Left lung (tissue), 10 donors: ENCODE measurements around the gene HMGB2. TPM values are rescaled to one million over a fixed set of nuclear protein-coding genes. Genes with fewer than 3 reads are reported as not detected.

Experiments
- ATAC-seq: fragments of 200-7000 bp; cut with Tn5 transposase; one replicate; pipeline ENCODE4 v1.9.1; 2020; ENCODE audit warnings: moderate library complexity
- DNase-seq, 4 donors: peaks; one replicate each; pipeline ENCODE4 v3.0.0-alpha.2; 2013 to 2020
- H3K27ac ChIP-seq, 2 donors: fragments of 200-600 bp; sonication (generic) in 1 of 2; one replicate each; pipeline versions ENCODE4 v1.5.0 to v1.8.0; 2020 to 2021
- H3K27me3 ChIP-seq, 2 donors: fragments of 200-600 bp; sonication (generic) in 1 of 2; one replicate each; pipeline versions ENCODE4 v1.5.0 to v1.8.0; 2020 to 2021
- H3K36me3 ChIP-seq, 2 donors: fragments of 200-600 bp; sonication (generic) in 1 of 2; one replicate each; pipeline versions ENCODE4 v1.5.0 to v1.8.0; 2020 to 2021
- H3K4me1 ChIP-seq, 2 donors: fragments of 200-600 bp; one replicate each; pipeline ENCODE4 v1.8.0; 2021
- H3K4me3 ChIP-seq, 2 donors: fragments of 200-600 bp; sonication (generic) in 1 of 2; one replicate each; pipeline versions ENCODE4 v1.5.0 to v1.8.0; 2020 to 2021; ENCODE audit warnings: mild to moderate bottlenecking in 1 of 2
- H3K9me3 ChIP-seq, 2 donors: fragments of 200-600 bp; sonication (generic) in 1 of 2; one replicate each; pipeline versions ENCODE4 v1.5.0 to v1.8.0; 2020 to 2021
- CTCF ChIP-seq, 2 donors: fragments of 200-600 bp; sonication (generic) in 1 of 2; IDR thresholded peaks; one replicate each; pipeline versions ENCODE4 v1.5.0 to v1.8.0; 2021; ENCODE audit warnings: antibody characterized with exemption in 2 of 2
- intact Hi-C, 2 donors: fragments of 100-400 bp; cut with DNase I; formaldehyde crosslinking; loops; one replicate each; pipeline versions ENCODE4 v1.11.2 to v1.14.2; 2022
- polyA plus RNA-seq, 6 donors: library from polyadenylated mRNA; unstranded; fragments of 120-200 nt; gene quantifications; one replicate each; pipeline ENCODE4 v1.2.1, GENCODE V29; 2013; ENCODE audit not compliant: insufficient read length in 6 of 6
- total RNA-seq, 2 donors: library from RNA; stranded (reverse); fragmentation: NEBNext Ultra II Directional; extraction: Animal tissue kit (Norgen Biotek cat#: 25700); gene quantifications; one replicate each; pipeline ENCODE4 v1.2.1, GENCODE V29; 2021
- donor health status: DM: no; HTN: yes; CAD: no.
- donor health status: DM: no; HTN: no; CAD: no.

HMGB2 gene
- total and polyA plus RNA-seq, 8 donors: 47.7 to 571 (median 289) TPM

- intact Hi-C loops: no loop called here
These were observed 22.8 kb downstream of the HMGB2 start for GRCh38 chr4:173311368-173311767.

GRCh38 chr4:173307778-173308177 lies 26.4 kb downstream of the HMGB2 start:
- Histone ChIP-seq H3K27me3 (no peaks in the 10 kb centered on the region), H3K27ac (no peak overlapping the region), H3K36me3 (peaks cover 0 to 44% of the 10 kb centered on the region in 2 donors), H3K4me1 (no peaks in the 10 kb centered on the region), H3K4me3 (no peak overlapping the region), H3K9me3 (no peaks in the 10 kb centered on the region)
- ATAC-seq (no peak), DNase-seq (no peak)
- intact Hi-C loops: no loop called here
- no peak for TF ChIP-seq CTCF (IDR thresholded peaks at IDR 0.05)

More at GRCh38 chr4:173311368-173311767, 22.8 kb downstream of the HMGB2 start:
- Histone ChIP-seq H3K9me3 (no peaks in the 10 kb centered on the region), H3K36me3 (peaks cover 0 to 54% of the 10 kb centered on the region in 2 donors), H3K4me1 (no peaks in the 10 kb centered on the region), H3K4me3 (no peak overlapping the region), H3K27me3 (no peaks in the 10 kb centered on the region), H3K27ac (no peak overlapping the region)
- TF ChIP-seq CTCF (IDR thresholded peaks at IDR 0.05): no peak
- DNase-seq: no peak
- ATAC-seq: no peak

- TF ChIP-seq CTCF (IDR thresholded peaks at IDR 0.05): peak; percentile 58 to 60
- Histone ChIP-seq H3K4me1 (no peaks in the 10 kb centered on the region), H3K4me3 (no peak overlapping the region), H3K27me3 (no peaks in the 10 kb centered on the region), H3K27ac (no peak overlapping the region), H3K36me3 (peaks cover 0 to 14% of the 10 kb centered on the region in 2 donors), H3K9me3 (no peaks in the 10 kb centered on the region)
- DNase-seq (peak in 1 of 4 donors; percentile 27), ATAC-seq (peak; percentile 62)
- intact Hi-C loops: no loop called here
These were observed 32.5 kb downstream of the HMGB2 start for GRCh38 chr4:173301518-173302201.

GRCh38 chr4:173294444-173294843 lies 39.7 kb downstream of the HMGB2 start:
- peaks cover 0 to 6% of the 10 kb centered on the region in 2 donors for H3K36me3 ChIP-seq
- ATAC-seq: no peak
- intact Hi-C loops: no loop called here

GRCh38 chr4:173293663-173294062 lies 40.5 kb downstream of the HMGB2 start:
- Histone ChIP-seq H3K9me3 (no peaks in the 10 kb centered on the region), H3K27me3 (no peaks in the 10 kb centered on the region), H3K4me1 (no peaks in the 10 kb centered on the region), H3K36me3 (peaks cover 0 to 6% of the 10 kb centered on the region in 2 donors), H3K4me3 (no peak overlapping the region), H3K27ac (no peak overlapping the region)
- TF ChIP-seq CTCF (IDR thresholded peaks at IDR 0.05): no peak
- intact Hi-C loops: no loop called here
- no peak for ATAC-seq
- DNase-seq: no peak

More at GRCh38 chr4:173294444-173294843, 39.7 kb downstream of the HMGB2 start:
- H3K4me3 ChIP-seq: no peak overlapping the region
- H3K27ac ChIP-seq: no peak overlapping the region
- TF ChIP-seq CTCF (IDR thresholded peaks at IDR 0.05): no peak
- no peaks in the 10 kb centered on the region for H3K4me1 ChIP-seq
- no peaks in the 10 kb centered on the region for H3K27me3 ChIP-seq
- DNase-seq: no peak
- H3K9me3 ChIP-seq: no peaks in the 10 kb centered on the region
